Astrocyte (in vitro differentiated cells and primary cell): Measurements from ENCODE around the gene PEAR1. TPM values are rescaled to one million over a fixed set of nuclear protein-coding genes. Genes with fewer than 3 reads are reported as not detected.

Source experiments
- DNase-seq: peaks from one replicate; pipeline ENCODE4 v3.0.0-alpha.2; 2010; ENCODE audit warnings: low read depth
- FAIRE-seq: peaks from 2 replicates; lab custom pipeline; 2011; peaks lifted over from hg19 to GRCh38; lab: Jason Lieb, UNC
- H2AFZ ChIP-seq: 2 replicates; pipeline ENCODE4 v1.6.0; 2012; ENCODE audit warnings: low read depth, low read length, inconsistent platforms
- H3K27ac ChIP-seq: 2 replicates; pipeline ENCODE4 v1.5.1; 2011; ENCODE audit warnings: low read depth, low read length, inconsistent platforms
- H3K27me3 ChIP-seq: 2 replicates; pipeline ENCODE4 v1.6.0; 2011; ENCODE audit warnings: low read length, inconsistent platforms; ENCODE audit not compliant: insufficient read depth
- H3K36me3 ChIP-seq: 2 replicates; pipeline ENCODE4 v1.5.1; 2011; ENCODE audit warnings: low read length, inconsistent platforms; ENCODE audit not compliant: insufficient read depth
- H3K4me1 ChIP-seq: 2 replicates; pipeline ENCODE4 v1.5.1; 2011; ENCODE audit warnings: low read length, inconsistent platforms; ENCODE audit not compliant: insufficient read depth
- H3K4me2 ChIP-seq: 2 replicates; pipeline ENCODE4 v1.6.0; 2012; ENCODE audit warnings: low read length, inconsistent platforms
- H3K4me3 ChIP-seq: 2 replicates; pipeline ENCODE4 v1.5.1; 2011; ENCODE audit warnings: low read depth, mild to moderate bottlenecking, low read length, inconsistent platforms; ENCODE audit not compliant: insufficient read depth
- H3K79me2 ChIP-seq: 2 replicates; pipeline ENCODE4 v1.6.0; 2012; ENCODE audit warnings: mild to moderate bottlenecking, low read length, inconsistent platforms; ENCODE audit not compliant: insufficient read depth
- H3K9ac ChIP-seq: 2 replicates; pipeline ENCODE4 v1.6.0; 2012; ENCODE audit warnings: mild to moderate bottlenecking, low read length, inconsistent platforms
- H3K9me3 ChIP-seq: 2 replicates; pipeline ENCODE4 v1.5.1; 2012; ENCODE audit warnings: low read depth, mild to moderate bottlenecking, low read length, inconsistent platforms; ENCODE audit not compliant: insufficient read depth
- H4K20me1 ChIP-seq: 2 replicates; pipeline ENCODE4 v1.6.0; 2012; ENCODE audit warnings: low read length, inconsistent platforms; ENCODE audit not compliant: insufficient read depth
- H3K27ac Mint-ChIP-seq: one replicate; pipeline ENCODE4 v1.8.0; 2021; ENCODE audit warnings: mild to moderate bottlenecking, mixed read lengths; ENCODE audit not compliant: unreplicated experiment
- H3K27me3 Mint-ChIP-seq: one replicate; pipeline ENCODE4 v1.8.0; 2021; ENCODE audit warnings: low read depth, mixed read lengths; ENCODE audit not compliant: unreplicated experiment
- H3K36me3 Mint-ChIP-seq: one replicate; pipeline ENCODE4 v1.8.0; 2021; ENCODE audit warnings: low read depth, mixed read lengths; ENCODE audit not compliant: unreplicated experiment
- H3K4me1 Mint-ChIP-seq: one replicate; pipeline ENCODE4 v1.8.0; 2021; ENCODE audit warnings: low read depth, mixed read lengths; ENCODE audit not compliant: unreplicated experiment
- H3K4me3 Mint-ChIP-seq: one replicate; pipeline ENCODE4 v1.8.0; 2021; ENCODE audit warnings: mild to moderate bottlenecking, moderate library complexity, mixed read lengths; ENCODE audit not compliant: unreplicated experiment
- H3K9me3 Mint-ChIP-seq: one replicate; pipeline ENCODE4 v1.8.0; 2021; ENCODE audit warnings: mild to moderate bottlenecking, mixed read lengths; ENCODE audit not compliant: unreplicated experiment
- EZH2 ChIP-seq: IDR thresholded peaks from 2 replicates; pipeline ENCODE4 v1.6.1; 2012; ENCODE audit warnings: mild to moderate bottlenecking, low read length, inconsistent platforms; ENCODE audit not compliant: insufficient read depth
- total RNA-seq: library from RNA; stranded (reverse); gene quantifications from 2 replicates; pipeline ENCODE4 v1.2.1, GENCODE V29; 2021
- TF ChIP-seq, protein P1 (sequence below): IDR thresholded peaks from 2 replicates; pipeline ENCODE4 v1.5.1; 2011; ENCODE audit warnings: low read depth, mild to moderate bottlenecking, inconsistent platforms, low read length, moderate library complexity; ENCODE audit not compliant: insufficient read depth

The PEAR1 gene
- total RNA-seq, 1 donor from 2014 or later = 17.3 TPM

DNA sequence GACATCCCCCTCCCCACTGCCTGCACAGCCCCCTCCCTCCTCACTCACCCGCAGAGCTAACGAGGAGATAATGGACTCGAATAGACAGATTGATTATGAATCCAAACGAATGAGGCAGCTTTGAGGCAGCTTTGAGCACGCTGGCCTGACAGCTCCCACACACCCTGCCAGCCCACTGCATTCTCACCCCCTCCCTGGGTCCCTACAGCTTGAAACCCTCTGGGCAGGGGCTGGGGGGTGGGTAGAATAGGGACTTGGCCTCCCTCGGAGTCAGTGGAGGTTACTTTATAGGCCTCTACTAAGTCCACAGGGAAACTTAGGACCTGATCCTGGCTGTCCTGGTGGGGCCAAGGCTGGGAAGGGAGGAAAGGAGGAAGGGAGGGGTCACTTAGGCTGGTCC is 30.9 kb upstream of the PEAR1 start:
- Histone ChIP-seq H3K4me2 (no peak overlapping the region), H3K27ac (no peak overlapping the region), H3K9ac (no peak overlapping the region), H3K9me3 (no peaks in the 10 kb centered on the region), H3K36me3 (no peaks in the 10 kb centered on the region), H2AFZ (no peak overlapping the region), H3K4me3 (no peak overlapping the region), H3K27me3 (peaks cover 57% of the 10 kb centered on the region), H4K20me1 (peaks cover 4% of the 10 kb centered on the region), H3K4me1 (peaks cover 16% of the 10 kb centered on the region), H3K79me2 (no peaks in the 10 kb centered on the region)
- TF ChIP-seq, protein P1, sequence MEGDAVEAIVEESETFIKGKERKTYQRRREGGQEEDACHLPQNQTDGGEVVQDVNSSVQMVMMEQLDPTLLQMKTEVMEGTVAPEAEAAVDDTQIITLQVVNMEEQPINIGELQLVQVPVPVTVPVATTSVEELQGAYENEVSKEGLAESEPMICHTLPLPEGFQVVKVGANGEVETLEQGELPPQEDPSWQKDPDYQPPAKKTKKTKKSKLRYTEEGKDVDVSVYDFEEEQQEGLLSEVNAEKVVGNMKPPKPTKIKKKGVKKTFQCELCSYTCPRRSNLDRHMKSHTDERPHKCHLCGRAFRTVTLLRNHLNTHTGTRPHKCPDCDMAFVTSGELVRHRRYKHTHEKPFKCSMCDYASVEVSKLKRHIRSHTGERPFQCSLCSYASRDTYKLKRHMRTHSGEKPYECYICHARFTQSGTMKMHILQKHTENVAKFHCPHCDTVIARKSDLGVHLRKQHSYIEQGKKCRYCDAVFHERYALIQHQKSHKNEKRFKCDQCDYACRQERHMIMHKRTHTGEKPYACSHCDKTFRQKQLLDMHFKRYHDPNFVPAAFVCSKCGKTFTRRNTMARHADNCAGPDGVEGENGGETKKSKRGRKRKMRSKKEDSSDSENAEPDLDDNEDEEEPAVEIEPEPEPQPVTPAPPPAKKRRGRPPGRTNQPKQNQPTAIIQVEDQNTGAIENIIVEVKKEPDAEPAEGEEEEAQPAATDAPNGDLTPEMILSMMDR = no peak
- no peak for TF ChIP-seq EZH2
- DNase-seq (no peak), FAIRE-seq (no peak)
- no peaks in the 10 kb centered on the region for H3K36me3 Mint-ChIP-seq
- peaks cover 16% of the 10 kb centered on the region for H3K4me1 Mint-ChIP-seq
- H3K4me3 Mint-ChIP-seq = no peak overlapping the region
- no peak overlapping the region for H3K27ac Mint-ChIP-seq
- no peaks in the 10 kb centered on the region for H3K9me3 Mint-ChIP-seq
- peaks cover 72% of the 10 kb centered on the region for H3K27me3 Mint-ChIP-seq

DNA sequence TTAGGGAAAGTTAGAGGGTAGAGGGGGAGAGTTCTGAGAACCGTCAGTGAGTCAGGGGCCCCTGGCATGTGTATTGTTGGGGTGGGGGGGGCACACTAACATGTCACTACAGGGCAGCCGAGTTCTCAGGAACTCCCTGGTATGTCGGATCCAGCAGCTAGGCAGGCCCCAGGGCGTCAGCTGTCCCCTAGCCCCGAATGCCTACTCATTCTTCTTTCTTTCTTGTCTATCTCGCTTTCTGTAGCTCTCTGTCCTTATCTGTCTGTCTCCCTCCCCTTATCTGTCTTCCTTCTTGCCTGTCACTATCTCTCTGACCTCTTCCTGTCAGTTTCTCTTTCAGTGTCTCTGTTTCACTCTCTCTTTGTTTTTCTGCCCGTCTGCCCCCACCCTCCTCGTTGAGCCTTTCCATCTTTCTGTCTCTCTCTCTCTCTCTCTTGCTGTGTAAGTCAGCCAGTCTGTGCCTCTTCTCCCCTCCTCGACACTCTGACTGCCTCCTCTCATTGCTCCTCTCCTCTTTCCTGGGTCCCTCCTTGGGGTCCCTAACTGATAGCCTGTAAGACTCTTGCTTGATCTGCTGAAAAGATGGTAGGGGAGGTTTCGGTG is 30.4 kb upstream of the PEAR1 start:
- no peak overlapping the region for H3K27ac Mint-ChIP-seq
- H3K79me2 ChIP-seq = no peaks in the 10 kb centered on the region
- no peak overlapping the region for H3K9ac ChIP-seq
- peaks cover 4% of the 10 kb centered on the region for H4K20me1 ChIP-seq
- H3K4me3 ChIP-seq = no peak overlapping the region
- DNase-seq (no peak), FAIRE-seq (no peak)
- H3K27me3 ChIP-seq = peaks cover 51% of the 10 kb centered on the region
- no peaks in the 10 kb centered on the region for H3K36me3 Mint-ChIP-seq
- H3K9me3 ChIP-seq = no peaks in the 10 kb centered on the region
- no peaks in the 10 kb centered on the region for H3K9me3 Mint-ChIP-seq
- H3K4me2 ChIP-seq = no peak overlapping the region
- TF ChIP-seq, protein P1 = no peak
- TF ChIP-seq EZH2 = no peak
- no peak overlapping the region for H3K27ac ChIP-seq
- peaks cover 16% of the 10 kb centered on the region for H3K4me1 Mint-ChIP-seq
- H3K27me3 Mint-ChIP-seq = peaks cover 72% of the 10 kb centered on the region
- H3K4me1 ChIP-seq = peaks cover 16% of the 10 kb centered on the region
- H3K4me3 Mint-ChIP-seq = peak overlapping the region; percentile 3
- H2AFZ ChIP-seq = no peak overlapping the region
- no peaks in the 10 kb centered on the region for H3K36me3 ChIP-seq

DNA sequence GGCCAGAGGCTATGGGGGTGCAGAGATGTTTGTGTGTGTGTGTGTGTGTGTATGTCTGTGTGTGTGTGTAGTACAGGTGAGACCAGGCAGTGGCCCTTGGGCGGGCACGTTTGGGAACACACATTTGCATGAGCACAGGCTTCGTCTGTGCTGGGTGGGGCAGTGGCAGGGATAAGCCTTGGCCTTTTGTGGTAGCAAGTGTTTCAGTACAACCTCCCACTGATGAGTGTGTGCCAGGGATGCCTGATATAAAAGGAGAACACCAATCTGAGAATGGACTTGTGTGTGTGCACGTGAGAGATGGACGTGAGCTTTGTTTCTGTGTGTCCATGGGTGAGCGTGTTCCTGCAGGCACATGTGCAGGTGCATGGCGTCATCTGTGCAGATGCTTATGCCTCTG is 29.9 kb upstream of the PEAR1 start:
- H3K36me3 ChIP-seq = no peaks in the 10 kb centered on the region
- no peak overlapping the region for H3K27ac ChIP-seq
- H2AFZ ChIP-seq = no peak overlapping the region
- FAIRE-seq (no peak), DNase-seq (no peak)
- peaks cover 16% of the 10 kb centered on the region for H3K4me1 ChIP-seq
- H3K4me2 ChIP-seq = no peak overlapping the region
- no peaks in the 10 kb centered on the region for H3K9me3 ChIP-seq
- Mint-ChIP-seq H3K4me3 (no peak overlapping the region), H3K9me3 (no peaks in the 10 kb centered on the region), H3K27me3 (peaks cover 70% of the 10 kb centered on the region), H3K4me1 (peaks cover 13% of the 10 kb centered on the region), H3K27ac (no peak overlapping the region), H3K36me3 (no peaks in the 10 kb centered on the region)
- H3K27me3 ChIP-seq = peaks cover 46% of the 10 kb centered on the region
- TF ChIP-seq, protein P1 = no peak
- no peak for TF ChIP-seq EZH2
- H3K9ac ChIP-seq = no peak overlapping the region
- H3K79me2 ChIP-seq = no peaks in the 10 kb centered on the region
- H3K4me3 ChIP-seq = no peak overlapping the region
- H4K20me1 ChIP-seq = peaks cover 4% of the 10 kb centered on the region
